Lower lobe of right lung (tissue), 2 donors: ENCODE results near the gene SVEP1. TPM values are rescaled to one million over a fixed set of nuclear protein-coding genes. Genes with fewer than 3 reads are reported as not detected.

Experiments used
- ATAC-seq, 2 donors: fragments of 200-7000 bp; cut with Tn5 transposase; one replicate each; pipeline ENCODE4 v1.9.1; 2020 to 2022; ENCODE audit warnings: mild to moderate bottlenecking in 2 of 2, moderate library complexity in 2 of 2
- DNase-seq: peaks from one replicate; pipeline ENCODE4 v3.0.0-alpha.2; 2020
- H3K27ac ChIP-seq: fragments of 200-600 bp; one replicate; pipeline ENCODE4 v1.8.0; 2022
- H3K27me3 ChIP-seq: fragments of 200-600 bp; one replicate; pipeline ENCODE4 v1.8.0; 2022; ENCODE audit warnings: low read depth
- H3K36me3 ChIP-seq: fragments of 200-600 bp; one replicate; pipeline ENCODE4 v1.8.0; 2022; ENCODE audit warnings: mild to moderate bottlenecking
- H3K4me1 ChIP-seq: fragments of 200-600 bp; one replicate; pipeline ENCODE4 v1.8.0; 2022
- H3K4me3 ChIP-seq: fragments of 200-600 bp; one replicate; pipeline ENCODE4 v1.8.0; 2022; ENCODE audit warnings: mild to moderate bottlenecking
- H3K9me3 ChIP-seq: fragments of 200-600 bp; one replicate; pipeline ENCODE4 v1.8.0; 2022
- intact Hi-C: fragments of 100-400 bp; cut with DNase I; formaldehyde crosslinking; loops from one replicate; pipeline ENCODE4 v1.11.0; 2022
- total RNA-seq: library from RNA; stranded (reverse); fragmentation: NEBNext Ultra II Directional; extraction: Animal tissue kit (Norgen Biotek cat#: 25700); gene quantifications from one replicate; pipeline ENCODE4 v1.2.1, GENCODE V29; 2021
- TF ChIP-seq, protein P1 (sequence below): fragments of 200-600 bp; IDR thresholded peaks from one replicate; pipeline ENCODE4 v1.8.0; 2022; ENCODE audit warnings: antibody characterized with exemption, mild to moderate bottlenecking
- donor health status: DM: no; HTN: yes; CAD: no; lungs with severe emphysema.

Gene SVEP1
- total RNA-seq, 1 donor from 2014 or later = 55.9 TPM

DNA sequence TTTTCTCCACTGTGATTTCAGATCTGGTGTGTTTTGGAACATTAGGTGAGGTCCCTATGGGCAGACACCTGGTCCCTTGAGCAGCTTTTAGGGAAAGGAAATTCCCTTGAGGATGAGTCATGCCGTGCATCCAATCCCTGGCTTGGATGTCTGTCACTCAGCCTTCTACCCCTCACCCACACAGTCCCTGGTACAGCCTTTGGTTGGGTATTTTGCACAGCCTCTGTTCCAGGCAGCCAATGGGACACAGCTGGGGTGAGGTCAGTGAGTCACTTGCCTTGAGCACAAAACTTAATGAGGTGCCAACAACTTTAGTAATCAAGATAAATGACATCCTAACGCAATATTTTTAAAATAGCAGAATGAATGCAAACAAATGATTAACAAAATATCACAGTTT lies 22.7 kb upstream of the SVEP1 start:
- H3K4me1 ChIP-seq = no peaks in the 10 kb centered on the region
- TF ChIP-seq, protein P1, sequence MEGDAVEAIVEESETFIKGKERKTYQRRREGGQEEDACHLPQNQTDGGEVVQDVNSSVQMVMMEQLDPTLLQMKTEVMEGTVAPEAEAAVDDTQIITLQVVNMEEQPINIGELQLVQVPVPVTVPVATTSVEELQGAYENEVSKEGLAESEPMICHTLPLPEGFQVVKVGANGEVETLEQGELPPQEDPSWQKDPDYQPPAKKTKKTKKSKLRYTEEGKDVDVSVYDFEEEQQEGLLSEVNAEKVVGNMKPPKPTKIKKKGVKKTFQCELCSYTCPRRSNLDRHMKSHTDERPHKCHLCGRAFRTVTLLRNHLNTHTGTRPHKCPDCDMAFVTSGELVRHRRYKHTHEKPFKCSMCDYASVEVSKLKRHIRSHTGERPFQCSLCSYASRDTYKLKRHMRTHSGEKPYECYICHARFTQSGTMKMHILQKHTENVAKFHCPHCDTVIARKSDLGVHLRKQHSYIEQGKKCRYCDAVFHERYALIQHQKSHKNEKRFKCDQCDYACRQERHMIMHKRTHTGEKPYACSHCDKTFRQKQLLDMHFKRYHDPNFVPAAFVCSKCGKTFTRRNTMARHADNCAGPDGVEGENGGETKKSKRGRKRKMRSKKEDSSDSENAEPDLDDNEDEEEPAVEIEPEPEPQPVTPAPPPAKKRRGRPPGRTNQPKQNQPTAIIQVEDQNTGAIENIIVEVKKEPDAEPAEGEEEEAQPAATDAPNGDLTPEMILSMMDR = no peak
- H3K27me3 ChIP-seq = no peaks in the 10 kb centered on the region
- ATAC-seq (no peak), DNase-seq (no peak)
- no peaks in the 10 kb centered on the region for H3K36me3 ChIP-seq
- no peaks in the 10 kb centered on the region for H3K9me3 ChIP-seq
- H3K27ac ChIP-seq = no peak overlapping the region
- no peak overlapping the region for H3K4me3 ChIP-seq
- intact Hi-C loops = no loop called here

DNA sequence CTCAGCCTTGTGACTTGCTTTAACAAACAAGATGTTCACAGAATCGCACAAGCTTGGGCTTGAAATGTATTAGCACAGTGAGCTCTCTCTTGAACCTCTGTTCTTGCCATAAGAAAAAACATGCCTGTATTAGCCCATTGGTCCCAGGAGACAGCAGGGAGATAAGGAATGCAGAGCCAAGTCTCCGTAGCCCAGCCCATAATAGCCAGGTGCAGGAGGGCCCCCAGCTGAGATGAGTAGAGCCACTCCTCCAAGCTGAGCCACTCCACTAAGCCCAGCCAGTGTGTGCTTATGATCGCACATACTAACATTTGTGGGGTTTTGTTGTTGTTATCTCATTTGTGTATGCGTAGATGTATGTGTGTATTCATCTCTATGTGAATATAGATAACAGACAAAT lies 21.6 kb upstream of the SVEP1 start:
- no peaks in the 10 kb centered on the region for H3K27me3 ChIP-seq
- intact Hi-C loops = no loop called here
- ATAC-seq (no peak), DNase-seq (no peak)
- TF ChIP-seq, protein P1 = no peak
- H3K9me3 ChIP-seq = no peaks in the 10 kb centered on the region
- no peaks in the 10 kb centered on the region for H3K36me3 ChIP-seq
- no peak overlapping the region for H3K27ac ChIP-seq
- no peaks in the 10 kb centered on the region for H3K4me1 ChIP-seq
- no peak overlapping the region for H3K4me3 ChIP-seq

DNA sequence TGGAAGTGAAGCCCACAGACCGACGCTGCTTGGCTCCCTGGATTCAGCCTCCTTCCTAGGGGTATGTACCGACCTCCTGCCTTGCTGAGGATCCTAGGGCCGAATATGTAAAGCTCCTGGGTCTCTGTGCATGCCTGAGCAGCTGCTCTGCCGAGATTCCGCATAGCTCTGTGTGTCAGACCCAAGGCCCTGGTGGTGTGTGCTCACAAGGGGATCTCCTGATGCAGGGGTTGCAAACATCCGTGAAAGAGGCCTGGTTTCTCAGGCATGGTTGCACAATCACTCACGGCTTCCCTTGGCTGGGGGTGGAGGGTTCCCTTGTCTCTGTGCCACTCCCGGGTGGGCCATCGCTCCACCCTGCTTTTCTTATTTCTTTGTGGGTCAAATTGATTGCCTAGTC lies 19.9 kb upstream of the SVEP1 start:
- Histone ChIP-seq H3K27me3 (no peaks in the 10 kb centered on the region), H3K4me1 (no peaks in the 10 kb centered on the region), H3K4me3 (no peak overlapping the region), H3K9me3 (no peaks in the 10 kb centered on the region), H3K36me3 (no peaks in the 10 kb centered on the region), H3K27ac (no peak overlapping the region)
- ATAC-seq (no peak), DNase-seq (no peak)
- TF ChIP-seq, protein P1 = no peak
- intact Hi-C loops = no loop called here

DNA sequence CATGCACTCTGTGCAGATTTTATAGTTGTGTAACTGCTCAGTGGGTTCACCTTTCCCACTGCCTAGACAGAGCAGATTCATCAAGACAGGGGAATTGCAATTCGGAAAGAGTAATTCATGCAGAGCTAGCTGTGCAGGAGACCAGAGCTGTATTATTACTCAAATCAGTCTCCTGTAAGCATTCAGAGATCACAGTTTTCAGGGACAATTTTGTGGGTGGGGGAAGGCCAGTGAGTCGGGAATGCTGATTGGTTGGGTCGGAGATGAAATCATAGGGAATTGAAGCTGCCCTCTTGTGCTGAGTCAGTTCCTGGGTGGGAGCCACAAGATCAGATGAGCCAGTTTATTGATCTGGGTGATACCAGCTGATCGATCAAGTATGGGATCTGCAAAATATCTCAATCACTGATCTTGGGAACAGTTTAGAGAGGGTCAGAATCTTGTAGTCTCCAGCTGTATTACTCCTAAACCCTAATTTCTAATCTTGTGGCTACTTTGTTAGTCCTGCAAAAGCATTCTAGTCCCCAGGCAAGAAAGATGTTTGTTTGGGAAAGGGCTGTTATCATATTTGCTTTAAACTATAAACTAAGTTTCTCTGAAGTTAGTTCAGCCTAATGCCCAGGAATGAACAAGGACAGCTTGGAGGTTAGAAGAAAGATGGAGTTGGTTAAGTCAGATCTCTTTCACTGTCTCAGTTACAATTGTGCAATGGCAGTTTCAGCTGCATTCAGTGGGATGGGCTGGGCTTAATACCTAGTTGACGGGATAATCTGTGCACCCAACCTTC lies 12.7 kb upstream of the SVEP1 start:
- Histone ChIP-seq H3K27ac (no peak overlapping the region), H3K4me3 (no peak overlapping the region), H3K36me3 (no peaks in the 10 kb centered on the region), H3K4me1 (no peaks in the 10 kb centered on the region), H3K9me3 (no peaks in the 10 kb centered on the region), H3K27me3 (no peaks in the 10 kb centered on the region)
- intact Hi-C loops = no loop called here
- DNase-seq (no peak), ATAC-seq (no peak)
- TF ChIP-seq, protein P1 = no peak

DNA sequence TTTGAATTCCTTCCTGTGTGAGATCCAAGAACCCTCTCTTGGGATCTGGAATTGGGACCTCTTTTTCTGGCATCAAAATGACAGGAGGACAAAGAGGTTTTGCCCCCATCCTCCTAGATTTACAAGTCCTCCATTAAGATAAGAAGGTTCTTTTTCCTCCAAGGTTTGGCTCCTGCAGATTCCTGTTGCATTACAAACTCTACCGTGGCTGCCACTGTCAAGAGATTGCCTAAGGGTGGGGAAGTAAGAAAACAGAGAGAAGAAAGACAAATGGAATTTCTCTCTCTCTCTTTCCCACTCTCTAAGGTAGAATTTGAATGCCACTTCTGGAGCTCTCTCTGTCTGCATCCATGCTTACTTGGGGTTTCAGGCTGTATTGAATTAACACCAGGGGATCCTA lies 12.0 kb upstream of the SVEP1 start:
- no peak overlapping the region for H3K27ac ChIP-seq
- no peak for DNase-seq
- no peak overlapping the region for H3K4me3 ChIP-seq
- no peaks in the 10 kb centered on the region for H3K9me3 ChIP-seq
- intact Hi-C loops = no loop called here
- no peaks in the 10 kb centered on the region for H3K4me1 ChIP-seq
- TF ChIP-seq, protein P1 = no peak
- H3K36me3 ChIP-seq = no peaks in the 10 kb centered on the region
- no peaks in the 10 kb centered on the region for H3K27me3 ChIP-seq
- ATAC-seq = no peak
